ENCODE measurements around the gene ZNF248. TPM values are rescaled to one million over a fixed set of nuclear protein-coding genes. Genes with fewer than 3 reads are reported as not detected.
"Not testable (repeated sequence)": the region's sequence is repeated elsewhere in the genome, so short reads cannot be mapped to it uniquely, and the experiment has no call there.

ZNF248 gene
- total RNA-seq, 1 donor from 2014 or later: 14.3 TPM

GRCh38 chr10:37865957-37866803 is 8.8 kb upstream of the ZNF248 start:
- H3K9me3 ChIP-seq: no peaks in the 10 kb centered on the region
- no peaks in the 10 kb centered on the region for H3K4me1 ChIP-seq
- H3K27ac ChIP-seq: no peak overlapping the region
- no peak for ATAC-seq
- intact Hi-C loops (cut with DNase I): no loop called here
- no peaks in the 10 kb centered on the region for H3K36me3 ChIP-seq
- DNase-seq: no peak
- no peak overlapping the region for H3K4me3 ChIP-seq
- no peak for TF ChIP-seq CTCF (IDR thresholded peaks at IDR 0.05)
- no peaks in the 10 kb centered on the region for H3K27me3 ChIP-seq (ENCODE audit: low read depth)

GRCh38 chr10:37865264-37865663 is 7.9 kb upstream of the ZNF248 start:
- Histone ChIP-seq H3K36me3 (no peaks in the 10 kb centered on the region), H3K27ac (no peak overlapping the region), H3K4me3 (no peak overlapping the region), H3K27me3 (ENCODE audit: low read depth) (no peaks in the 10 kb centered on the region), H3K9me3 (no peaks in the 10 kb centered on the region), H3K4me1 (no peaks in the 10 kb centered on the region)
- no peak for TF ChIP-seq CTCF (IDR thresholded peaks at IDR 0.05)
- ATAC-seq (no peak), DNase-seq (no peak)
- intact Hi-C loops (cut with DNase I): no loop called here

- peak in 1 of 2 donors; percentile 12 for ATAC-seq
- Histone ChIP-seq H3K27me3 (ENCODE audit: low read depth) (no peaks in the 10 kb centered on the region), H3K36me3 (no peaks in the 10 kb centered on the region), H3K4me1 (peaks cover 18% of the 10 kb centered on the region), H3K4me3 (no peak overlapping the region), H3K9me3 (no peaks in the 10 kb centered on the region), H3K27ac (peak overlapping the region; percentile 6)
- DNase-seq: no peak
- TF ChIP-seq CTCF (IDR thresholded peaks at IDR 0.05): no peak
- intact Hi-C loops (cut with DNase I): no loop called here
Measured at GRCh38 chr10:37860494-37861190, 3.2 kb upstream of the ZNF248 start.

GRCh38 chr10:37859270-37859669 is 1.9 kb upstream of the ZNF248 start:
- H3K36me3 ChIP-seq; H3K4me3 ChIP-seq; intact Hi-C loops (cut with DNase I); H3K27ac ChIP-seq; ATAC-seq; DNase-seq; H3K9me3 ChIP-seq; H3K27me3 ChIP-seq (ENCODE audit: low read depth): not testable (repeated sequence)
- H3K4me1 ChIP-seq: peaks cover 27% of the 10 kb centered on the region

GRCh38 chr10:37856881-37857286 is 526 bp downstream of the ZNF248 start:
- peak overlapping the region; percentile 100 for H3K27ac ChIP-seq
- no peak for DNase-seq
- ATAC-seq: peak; percentile 0 to 14

More at GRCh38 chr10:37856881-37857286, 526 bp downstream of the ZNF248 start:
- Histone ChIP-seq H3K9me3 (no peaks in the 10 kb centered on the region), H3K36me3 (peaks cover 6% of the 10 kb centered on the region), H3K4me3 (peak overlapping the region; percentile 96), H3K4me1 (peaks cover 27% of the 10 kb centered on the region), H3K27me3 (ENCODE audit: low read depth) (no peaks in the 10 kb centered on the region)
- TF ChIP-seq CTCF (IDR thresholded peaks at IDR 0.05): no peak
- intact Hi-C loops (cut with DNase I): no loop called here

Data from lower lobe of right lung (tissue), 2 donors.